Measurements from ENCODE around the gene NPHP3. TPM values are rescaled to one million over a fixed set of nuclear protein-coding genes. Genes with fewer than 3 reads are reported as not detected.

NPHP3 gene
- total RNA-seq, 1 donor from 2014 or later, result 22.4 TPM

GRCh38 chr3:132662212-132662611 lies 60.0 kb downstream of the NPHP3 start:
- Mint-ChIP-seq H3K4me3 (peak overlapping the region; percentile 53), H3K4me1 (ENCODE audit: unreplicated experiment) (peaks cover 11% of the 10 kb centered on the region), H3K27ac (no peak overlapping the region), H3K27me3 (no peaks in the 10 kb centered on the region), H3K36me3 (peaks cover 11% of the 10 kb centered on the region), H3K9me3 (no peaks in the 10 kb centered on the region)
- no peak for DNase-seq (ENCODE audit: extremely low spot score, unreplicated experiment)
- no peak for TF ChIP-seq CTCF (conservative IDR thresholded peaks at IDR 0.05)

GRCh38 chr3:132661101-132661500 lies 61.1 kb downstream of the NPHP3 start:
- TF ChIP-seq CTCF (conservative IDR thresholded peaks at IDR 0.05), result no peak
- Mint-ChIP-seq H3K4me1 (ENCODE audit: unreplicated experiment) (peaks cover 11% of the 10 kb centered on the region), H3K27me3 (no peaks in the 10 kb centered on the region), H3K36me3 (peaks cover 11% of the 10 kb centered on the region), H3K9me3 (no peaks in the 10 kb centered on the region), H3K27ac (peak overlapping the region; percentile 94), H3K4me3 (peak overlapping the region; percentile 97)
- DNase-seq (ENCODE audit: extremely low spot score, unreplicated experiment), result no peak

- TF ChIP-seq CTCF (conservative IDR thresholded peaks at IDR 0.05), result no peak
- Mint-ChIP-seq H3K4me1 (ENCODE audit: unreplicated experiment) (peaks cover 11% of the 10 kb centered on the region), H3K27ac (peak overlapping the region; percentile 94), H3K9me3 (no peaks in the 10 kb centered on the region), H3K27me3 (no peaks in the 10 kb centered on the region), H3K36me3 (peaks cover 11% of the 10 kb centered on the region), H3K4me3 (peak overlapping the region; percentile 97)
- DNase-seq (ENCODE audit: extremely low spot score, unreplicated experiment), result no peak
Measured at GRCh38 chr3:132660811-132661070, 61.5 kb downstream of the NPHP3 start.

GRCh38 chr3:132660052-132660810 lies 62.0 kb downstream of the NPHP3 start, which contains the start of gene UBA5:
Gene UBA5 (plus strand): TSS chr3:132660329. CDS start chr3:132660538, 209 bp downstream.
- TF ChIP-seq CTCF (conservative IDR thresholded peaks at IDR 0.05), result no peak
- peak; percentile 72 for DNase-seq (ENCODE audit: extremely low spot score, unreplicated experiment)
- Mint-ChIP-seq H3K4me3 (peak within 1 kb of the TSS; percentile 97), H3K27me3 (no peaks in the 10 kb centered on the region), H3K27ac (peak within 1 kb of the TSS; percentile 94), H3K9me3 (no peaks in the 10 kb centered on the region), H3K36me3 (peaks cover 11% of the 10 kb centered on the region), H3K4me1 (ENCODE audit: unreplicated experiment) (peaks cover 11% of the 10 kb centered on the region)

- H3K27ac Mint-ChIP-seq, result peak within 1 kb of the TSS; percentile 94
- H3K9me3 Mint-ChIP-seq, result no peaks in the 10 kb centered on the region
- H3K4me1 Mint-ChIP-seq (ENCODE audit: unreplicated experiment), result peaks cover 11% of the 10 kb centered on the region
- no peaks in the 10 kb centered on the region for H3K27me3 Mint-ChIP-seq
- TF ChIP-seq CTCF (conservative IDR thresholded peaks at IDR 0.05), result peak; percentile 78
- peaks cover 5% of the 10 kb centered on the region for H3K36me3 Mint-ChIP-seq
- H3K4me3 Mint-ChIP-seq, result peak within 1 kb of the TSS; percentile 97
- DNase-seq (ENCODE audit: extremely low spot score, unreplicated experiment), result peak; percentile 72
Measured at GRCh38 chr3:132659365-132660051, 62.7 kb downstream of the NPHP3 start, which contains the start of gene ACAD11. Gene ACAD11 (minus strand): TSS chr3:132659809. CDS start chr3:132659751, 58 bp downstream.
